Mesothelial cell of epicardium (in vitro differentiated cells): ENCODE data around the gene AMELY. TPM values are rescaled to one million over a fixed set of nuclear protein-coding genes. Genes with fewer than 3 reads are reported as not detected.

Source experiments
- DNase-seq, 2 experiments: peaks; one replicate each; pipeline ENCODE4 v3.0.0; 2021; ENCODE audit warnings: low spot score in 2 of 2; ENCODE audit not compliant: unreplicated experiment in 2 of 2
- H3K27ac Mint-ChIP-seq: 2 replicates; pipeline ENCODE4 v1.8.0; 2021; ENCODE audit warnings: mixed read lengths
- H3K27me3 Mint-ChIP-seq: 2 replicates; pipeline ENCODE4 v1.8.0; 2021; ENCODE audit warnings: low read depth, mixed read lengths
- H3K36me3 Mint-ChIP-seq: 2 replicates; pipeline ENCODE4 v1.8.0; 2021; ENCODE audit warnings: mixed read lengths
- H3K4me1 Mint-ChIP-seq: 2 replicates; pipeline ENCODE4 v1.8.0; 2021; ENCODE audit warnings: mixed read lengths
- H3K4me3 Mint-ChIP-seq: 2 replicates; pipeline ENCODE4 v1.8.0; 2021; ENCODE audit warnings: mild to moderate bottlenecking, moderate library complexity, mixed read lengths
- H3K9me3 Mint-ChIP-seq: 2 replicates; pipeline ENCODE4 v1.8.0; 2021; ENCODE audit warnings: mixed read lengths
- CTCF ChIP-seq: fragments of 200-600 bp; sonication (generic); IDR thresholded peaks from one replicate; pipeline ENCODE4 v1.5.0; 2021; ENCODE audit warnings: antibody characterized with exemption; ENCODE audit not compliant: unreplicated experiment
- total RNA-seq: library from RNA; stranded (reverse); gene quantifications from 3 replicates; pipeline ENCODE4 v1.2.1, GENCODE V29; 2021

The AMELY gene
- total RNA-seq = not detected in 3 replicates

GRCh38 chrY:6911253-6911881, at the start of gene AMELY:
Gene AMELY (minus strand): TSS chrY:6911752. CDS start chrY:6872608, 39,144 bp downstream.
- no peaks in the 10 kb centered on the region for H3K4me1 Mint-ChIP-seq
- H3K36me3 Mint-ChIP-seq = no peaks in the 10 kb centered on the region
- no peaks in the 10 kb centered on the region for H3K9me3 Mint-ChIP-seq
- H3K27me3 Mint-ChIP-seq = no peaks in the 10 kb centered on the region
- no peak within 1 kb of the TSS for H3K4me3 Mint-ChIP-seq
- DNase-seq = no peak
- no peak within 1 kb of the TSS for H3K27ac Mint-ChIP-seq
- no peak for TF ChIP-seq CTCF

GRCh38 chrY:6949947-6950346, 38.4 kb upstream of the AMELY start:
- Mint-ChIP-seq H3K9me3 (no peaks in the 10 kb centered on the region), H3K27ac (no peak overlapping the region), H3K27me3 (no peaks in the 10 kb centered on the region), H3K36me3 (no peaks in the 10 kb centered on the region), H3K4me1 (no peaks in the 10 kb centered on the region), H3K4me3 (no peak overlapping the region)
- no peak for DNase-seq
- TF ChIP-seq CTCF = no peak

GRCh38 chrY:6948378-6948777, 36.8 kb upstream of the AMELY start:
- H3K36me3 Mint-ChIP-seq = no peaks in the 10 kb centered on the region
- H3K27ac Mint-ChIP-seq = no peak overlapping the region
- H3K9me3 Mint-ChIP-seq = no peaks in the 10 kb centered on the region
- no peak overlapping the region for H3K4me3 Mint-ChIP-seq
- no peaks in the 10 kb centered on the region for H3K27me3 Mint-ChIP-seq
- no peak for TF ChIP-seq CTCF
- H3K4me1 Mint-ChIP-seq = no peaks in the 10 kb centered on the region
- no peak for DNase-seq

GRCh38 chrY:6947695-6948094, 36.1 kb upstream of the AMELY start:
- Mint-ChIP-seq H3K4me3 (no peak overlapping the region), H3K27me3 (no peaks in the 10 kb centered on the region), H3K9me3 (no peaks in the 10 kb centered on the region), H3K36me3 (no peaks in the 10 kb centered on the region), H3K4me1 (no peaks in the 10 kb centered on the region), H3K27ac (no peak overlapping the region)
- TF ChIP-seq CTCF = no peak
- no peak for DNase-seq

GRCh38 chrY:6935497-6935896, 23.9 kb upstream of the AMELY start:
- H3K27me3 Mint-ChIP-seq = no peaks in the 10 kb centered on the region
- no peak for TF ChIP-seq CTCF
- H3K4me3 Mint-ChIP-seq = no peak overlapping the region
- no peak for DNase-seq
- no peaks in the 10 kb centered on the region for H3K36me3 Mint-ChIP-seq
- no peaks in the 10 kb centered on the region for H3K9me3 Mint-ChIP-seq
- no peak overlapping the region for H3K27ac Mint-ChIP-seq
- no peaks in the 10 kb centered on the region for H3K4me1 Mint-ChIP-seq
